HepG2 (cell line): Measurements from ENCODE around the gene AGAP3. TPM values are rescaled to one million over a fixed set of nuclear protein-coding genes. Genes with fewer than 3 reads are reported as not detected.
A peak's percentile ranks its signal among the peaks of the same experiment; 100 is the strongest.

Experiments
- AKNA ChIP-seq: sonication (generic); formaldehyde crosslinking; IDR thresholded peaks from 2 replicates; pipeline ENCODE4 v1.4.0; 2020; ENCODE audit warnings: missing genetic modification reagents, borderline replicate concordance
- ARID2 ChIP-seq: sonication (generic); formaldehyde crosslinking; IDR thresholded peaks from 2 replicates; pipeline ENCODE4 v1.8.1; 2022; ENCODE audit warnings: mild to moderate bottlenecking, missing genetic modification reagents, borderline replicate concordance
- CCDC6 ChIP-seq: sonication (generic); formaldehyde crosslinking; IDR thresholded peaks from 2 replicates; pipeline ENCODE4 v1.8.1; 2022; ENCODE audit warnings: mild to moderate bottlenecking, missing genetic modification reagents, moderate library complexity
- HMG20B ChIP-seq: conservative IDR thresholded peaks from 2 replicates; pipeline ENCODE4 v1.6.1; 2016; ENCODE audit warnings: missing genetic modification reagents, missing compliant biosample characterization
- HNRNPK ChIP-seq: fragments of 200-400 bp; formaldehyde crosslinking; IDR thresholded peaks from 2 replicates; pipeline ENCODE4 v1.6.1; 2018; ENCODE audit warnings: low read length, low read depth, moderate library complexity, mild to moderate bottlenecking; ENCODE audit not compliant: poor library complexity, severe bottlenecking
- MIER2 ChIP-seq: IDR thresholded peaks from 2 replicates; pipeline ENCODE4 v1.6.1; 2016; ENCODE audit warnings: missing biosample characterization, missing genetic modification reagents
- NFATC3 ChIP-seq: sonication (generic); formaldehyde crosslinking; IDR thresholded peaks from 2 replicates; pipeline ENCODE4 v1.5.1; 2020; ENCODE audit warnings: mild to moderate bottlenecking, missing genetic modification reagents
- PAF1 ChIP-seq: IDR thresholded peaks from 2 replicates; pipeline ENCODE4 v1.6.1; 2016; ENCODE audit warnings: missing genetic modification reagents, missing compliant biosample characterization
- PRPF4 ChIP-seq: fragments of 200-400 bp; formaldehyde crosslinking; IDR thresholded peaks from 2 replicates; pipeline ENCODE4 v1.6.1; 2016; ENCODE audit warnings: low read length, low read depth; ENCODE audit not compliant: poor library complexity, severe bottlenecking
- RBFOX2 ChIP-seq: fragments of 200-400 bp; formaldehyde crosslinking; IDR thresholded peaks from 2 replicates; pipeline ENCODE4 v1.6.1; 2017; ENCODE audit warnings: low read depth, mild to moderate bottlenecking, low read length
- TEAD2 ChIP-seq: sonication (generic); formaldehyde crosslinking; IDR thresholded peaks from 2 replicates; pipeline ENCODE4 v1.9.0; 2021; ENCODE audit warnings: missing genetic modification reagents
- ZBTB38 ChIP-seq: sonication (generic); formaldehyde crosslinking; IDR thresholded peaks from 2 replicates; pipeline ENCODE4 v1.5.1; 2020; ENCODE audit warnings: mild to moderate bottlenecking, missing genetic modification reagents
- ZNF326 ChIP-seq: sonication (generic); formaldehyde crosslinking; IDR thresholded peaks from 2 replicates; pipeline ENCODE4 v1.4.0; 2020; ENCODE audit warnings: missing genetic modification reagents, borderline replicate concordance
- ZNF530 ChIP-seq: sonication (generic); formaldehyde crosslinking; IDR thresholded peaks from 2 replicates; pipeline ENCODE4 v1.5.0; 2020; ENCODE audit warnings: low read depth, mild to moderate bottlenecking, missing genetic modification reagents
- ZNF737 ChIP-seq: sonication (generic); formaldehyde crosslinking; IDR thresholded peaks from 2 replicates; pipeline ENCODE4 v1.5.0; 2020; ENCODE audit warnings: missing genetic modification reagents, mild to moderate bottlenecking, borderline replicate concordance
- ZNF792 ChIP-seq: IDR thresholded peaks from 2 replicates; pipeline ENCODE4 v1.6.1; 2016
- ZZZ3 ChIP-seq: sonication (generic); formaldehyde crosslinking; IDR thresholded peaks from 2 replicates; pipeline ENCODE4 v1.4.0; 2020; ENCODE audit warnings: missing genetic modification reagents, mild to moderate bottlenecking, borderline replicate concordance
- polyA plus RNA-seq, 8 experiments: library from polyadenylated mRNA; depleted of rRNA in 3 of 8; stranded (reverse) in 7 of 8; unstranded in 1 of 8; fragments of >200 nt; fragmentation: Illumina TruSeq in 4 of 8; extraction: Trizol in 4 of 8; gene quantifications; 2 replicates each; pipeline versions ENCODE4 v1.2.1 to v1.2.3, GENCODE V29; 2011 to 2016; ENCODE audit warnings: low read depth in 4 of 8, missing spikeins in 1 of 8, mixed read lengths in 1 of 8; ENCODE audit not compliant: insufficient read depth in 1 of 8
- total RNA-seq, 5 experiments: library from RNA; depleted of rRNA; stranded (reverse); fragments of >200 nt; fragmentation: Illumina TruSeq; extraction: Trizol; gene quantifications; 2 replicates each; pipeline ENCODE4 v1.2.3, GENCODE V29; 2016; ENCODE audit warnings: low read depth in 1 of 5
- TF ChIP-seq, protein P1 (sequence below): sonication (generic); formaldehyde crosslinking; IDR thresholded peaks from 2 replicates; pipeline ENCODE4 v1.4.0; 2020; ENCODE audit warnings: missing genetic modification reagents
- TF ChIP-seq, protein P2 (sequence below): IDR thresholded peaks from 2 replicates; pipeline ENCODE4 v1.6.1; 2016; ENCODE audit warnings: control low read depth
- TF ChIP-seq, protein P3 (sequence below): IDR thresholded peaks from 2 replicates; pipeline ENCODE4 v1.6.1; 2016; ENCODE audit warnings: mild to moderate bottlenecking, missing biosample characterization, missing genetic modification reagents

The AGAP3 gene
- total and polyA plus RNA-seq, 2 of the 13 experiments (the other 11 are each of a cell fraction or from before 2014, with no cell fraction given), result 31.3 to 61.4 TPM

GRCh38 chr7:151059367-151060112 is 26.7 kb upstream of the AGAP3 start, which contains the start of gene SLC4A2 (continued):
- no peak for TF ChIP-seq AKNA (CRISPR knock-in tag)
- TF ChIP-seq CCDC6 (CRISPR knock-in tag), result peak; percentile 59; the same call in 1 of the 2 replicates
- TF ChIP-seq NFATC3 (CRISPR knock-in tag), result no peak
- TF ChIP-seq HNRNPK, result peak; percentile 64
- no peak for TF ChIP-seq ZNF326 (CRISPR knock-in tag)
- TF ChIP-seq ZNF792 (CRISPR knock-in tag), result no peak
- no peak for TF ChIP-seq ZZZ3 (CRISPR knock-in tag)
- TF ChIP-seq MIER2 (CRISPR knock-in tag), result no peak
- TF ChIP-seq ZBTB38 (CRISPR knock-in tag), result peak; percentile 16; the same call in 1 of the 2 replicates
- TF ChIP-seq TEAD2 (CRISPR knock-in tag), result no peak
- TF ChIP-seq, protein P1, sequence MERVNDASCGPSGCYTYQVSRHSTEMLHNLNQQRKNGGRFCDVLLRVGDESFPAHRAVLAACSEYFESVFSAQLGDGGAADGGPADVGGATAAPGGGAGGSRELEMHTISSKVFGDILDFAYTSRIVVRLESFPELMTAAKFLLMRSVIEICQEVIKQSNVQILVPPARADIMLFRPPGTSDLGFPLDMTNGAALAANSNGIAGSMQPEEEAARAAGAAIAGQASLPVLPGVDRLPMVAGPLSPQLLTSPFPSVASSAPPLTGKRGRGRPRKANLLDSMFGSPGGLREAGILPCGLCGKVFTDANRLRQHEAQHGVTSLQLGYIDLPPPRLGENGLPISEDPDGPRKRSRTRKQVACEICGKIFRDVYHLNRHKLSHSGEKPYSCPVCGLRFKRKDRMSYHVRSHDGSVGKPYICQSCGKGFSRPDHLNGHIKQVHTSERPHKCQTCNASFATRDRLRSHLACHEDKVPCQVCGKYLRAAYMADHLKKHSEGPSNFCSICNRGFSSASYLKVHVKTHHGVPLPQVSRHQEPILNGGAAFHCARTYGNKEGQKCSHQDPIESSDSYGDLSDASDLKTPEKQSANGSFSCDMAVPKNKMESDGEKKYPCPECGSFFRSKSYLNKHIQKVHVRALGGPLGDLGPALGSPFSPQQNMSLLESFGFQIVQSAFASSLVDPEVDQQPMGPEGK, result peak; percentile 81
- TF ChIP-seq HMG20B, result no peak
- no peak for TF ChIP-seq PRPF4
- 0 out of 2 replicates have a peak, but pooled peaks have one; percentile 36 for TF ChIP-seq ARID2 (CRISPR knock-in tag)
- TF ChIP-seq, protein P2, sequence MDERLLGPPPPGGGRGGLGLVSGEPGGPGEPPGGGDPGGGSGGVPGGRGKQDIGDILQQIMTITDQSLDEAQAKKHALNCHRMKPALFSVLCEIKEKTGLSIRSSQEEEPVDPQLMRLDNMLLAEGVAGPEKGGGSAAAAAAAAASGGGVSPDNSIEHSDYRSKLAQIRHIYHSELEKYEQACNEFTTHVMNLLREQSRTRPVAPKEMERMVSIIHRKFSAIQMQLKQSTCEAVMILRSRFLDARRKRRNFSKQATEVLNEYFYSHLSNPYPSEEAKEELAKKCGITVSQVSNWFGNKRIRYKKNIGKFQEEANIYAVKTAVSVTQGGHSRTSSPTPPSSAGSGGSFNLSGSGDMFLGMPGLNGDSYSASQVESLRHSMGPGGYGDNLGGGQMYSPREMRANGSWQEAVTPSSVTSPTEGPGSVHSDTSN (CRISPR knock-in tag), result no peak
- TF ChIP-seq ZNF530 (CRISPR knock-in tag), result no peak
- TF ChIP-seq, protein P3, sequence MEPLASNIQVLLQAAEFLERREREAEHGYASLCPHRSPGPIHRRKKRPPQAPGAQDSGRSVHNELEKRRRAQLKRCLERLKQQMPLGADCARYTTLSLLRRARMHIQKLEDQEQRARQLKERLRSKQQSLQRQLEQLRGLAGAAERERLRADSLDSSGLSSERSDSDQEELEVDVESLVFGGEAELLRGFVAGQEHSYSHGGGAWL (CRISPR knock-in tag), result no peak
- no peak for TF ChIP-seq PAF1
- TF ChIP-seq ZNF737 (CRISPR knock-in tag), result no peak
- peak; percentile 65 for TF ChIP-seq RBFOX2
